Activated CD4-positive, CD25-positive, alpha-beta regulatory T cell treated with anti-CD3 and anti-CD28 coated beads, Interleukin-2, amount 50 U/mL, for 72 hours (primary cell): ENCODE results near the gene AHNAK.
"Not testable (repeated sequence)": the region's sequence is repeated elsewhere in the genome, so short reads cannot be mapped to it uniquely, and the experiment has no call there.

Experiments
- DNase-seq: peaks from one replicate; pipeline ENCODE4 v3.0.0; 2021

Gene AHNAK

DNA sequence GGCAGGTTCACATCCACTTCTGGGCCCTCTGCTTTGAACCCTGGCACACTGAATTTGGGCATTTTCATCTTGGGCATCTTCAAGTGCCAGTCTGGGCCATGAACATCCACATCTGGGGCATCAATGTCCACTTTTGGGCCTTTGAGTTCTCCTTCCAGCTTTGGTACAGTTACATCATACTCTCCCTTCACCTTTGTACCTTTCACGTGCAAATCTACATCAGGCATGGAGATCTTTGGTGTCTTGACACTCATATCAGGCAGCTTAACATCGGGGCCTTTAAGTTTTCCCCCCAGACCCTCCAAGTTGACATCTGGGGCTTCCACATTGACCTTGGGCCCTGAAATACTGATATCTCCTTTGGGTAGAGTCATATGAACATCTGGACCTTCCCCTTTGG, 14.5 kb downstream of the AHNAK start:
- DNase-seq, result no peak

DNA sequence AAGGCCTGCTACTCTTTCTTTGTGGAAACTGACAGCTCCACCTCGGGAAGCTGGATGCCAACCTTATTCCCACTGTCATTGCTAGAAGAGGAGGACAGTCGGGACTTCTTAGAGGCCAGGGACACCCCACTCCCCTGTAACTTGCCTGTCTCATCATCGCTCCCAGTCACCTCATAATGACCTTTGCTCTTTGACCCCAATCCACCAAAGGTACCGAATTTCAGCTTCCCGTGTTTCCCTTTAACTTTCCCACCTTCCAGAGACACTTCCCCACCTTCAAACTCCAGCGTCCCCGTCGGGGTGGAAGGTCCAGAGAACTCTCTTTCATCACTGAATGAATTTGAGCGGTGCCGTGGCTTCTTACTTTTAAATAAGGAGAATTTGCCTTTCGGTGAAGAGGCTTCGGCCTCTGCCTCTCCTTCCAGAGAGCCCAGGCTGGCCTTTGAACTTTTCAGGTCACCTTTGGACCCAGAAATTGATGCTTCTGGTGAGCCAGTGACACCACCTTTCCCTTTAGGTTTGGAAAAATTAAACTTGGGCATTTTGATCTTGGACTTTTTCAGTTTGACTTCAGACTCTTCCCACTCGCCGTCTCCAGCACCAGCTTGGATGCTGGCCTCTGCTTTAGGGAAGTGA, 29.8 kb downstream of the AHNAK start:
- no peak for DNase-seq

DNA sequence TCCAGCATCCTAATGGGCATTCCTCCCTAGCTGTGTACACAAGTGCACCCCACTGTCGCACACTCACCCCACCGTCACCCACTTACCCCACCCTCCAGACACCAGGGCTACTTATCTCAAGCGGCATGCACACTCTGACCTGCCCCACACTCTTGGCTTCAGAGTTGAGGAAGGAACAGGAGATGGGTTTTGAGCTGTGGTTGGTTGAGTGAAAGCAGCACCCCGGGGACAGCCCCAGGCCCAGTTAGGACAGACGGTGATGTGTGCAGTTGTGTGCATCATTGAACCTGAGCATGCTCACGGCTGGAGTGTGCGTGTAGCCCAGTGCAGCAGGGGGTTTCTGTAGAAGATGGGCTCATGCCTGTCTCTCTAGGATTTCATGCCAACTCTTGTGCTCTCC, 32.5 kb downstream of the AHNAK start:
- DNase-seq, result no peak

DNA sequence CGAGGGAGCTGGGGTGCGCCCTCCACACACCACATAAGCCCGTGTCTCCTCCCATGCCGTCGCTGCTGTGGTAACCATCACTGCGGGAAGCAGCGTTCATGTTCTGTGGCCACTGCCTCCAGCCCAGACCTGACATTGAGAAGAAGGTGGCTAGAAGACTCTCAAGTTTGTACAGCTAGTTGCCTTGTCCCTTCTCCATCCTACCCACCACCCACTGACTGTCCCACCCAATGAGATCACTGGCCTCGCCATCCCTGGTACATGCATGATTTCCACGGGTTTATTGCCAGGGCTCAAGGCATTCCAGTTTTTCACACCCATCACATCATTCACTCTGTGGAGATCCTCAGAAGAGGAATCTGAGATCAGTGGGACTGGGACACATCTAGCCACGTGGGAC, 33.0 kb downstream of the AHNAK start:
- DNase-seq, result no peak

DNA sequence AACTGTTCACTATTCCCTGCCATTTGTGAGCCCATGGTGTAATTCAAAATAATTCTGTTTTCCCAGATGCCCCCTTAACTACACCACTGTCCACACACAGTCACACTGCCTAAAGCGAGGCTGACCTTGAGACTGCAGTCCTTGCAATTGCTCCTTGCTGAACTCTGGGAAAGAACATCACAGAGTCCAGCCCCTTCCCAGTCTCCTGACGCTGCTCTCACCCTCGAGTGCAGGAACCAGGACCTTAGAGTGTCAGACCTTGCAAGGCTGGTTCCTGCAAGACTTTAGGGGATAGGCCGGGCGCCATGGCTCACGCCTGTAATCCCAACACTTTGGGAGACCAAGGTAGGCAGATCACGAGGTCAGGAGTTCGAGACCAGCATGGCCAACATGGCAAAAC, 33.6 kb downstream of the AHNAK start:
- no peak for DNase-seq

- no peak for DNase-seq
Measured at GRCh38 chr11:62508336-62509058, 38.1 kb downstream of the AHNAK start.

DNA sequence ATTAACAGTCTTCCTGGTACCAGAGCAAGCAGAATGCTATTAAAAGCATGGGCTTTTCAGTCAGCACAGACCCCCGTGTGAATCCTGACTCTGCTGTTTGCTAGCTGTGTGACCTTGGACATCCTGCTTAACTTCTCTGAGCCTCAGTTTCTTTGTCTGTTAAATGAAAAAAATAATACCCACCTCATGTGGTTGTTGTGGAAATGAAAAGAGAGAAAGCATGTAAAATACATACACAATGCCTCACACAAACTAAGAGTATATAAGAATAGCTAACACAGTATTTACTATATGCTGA, 39.5 kb downstream of the AHNAK start:
- DNase-seq, result no peak

- no peak for DNase-seq
Measured at GRCh38 chr11:62506413-62507124, 40.0 kb downstream of the AHNAK start.

GRCh38 chr11:62505440-62506091, 41.0 kb downstream of the AHNAK start:
- no peak for DNase-seq

DNA sequence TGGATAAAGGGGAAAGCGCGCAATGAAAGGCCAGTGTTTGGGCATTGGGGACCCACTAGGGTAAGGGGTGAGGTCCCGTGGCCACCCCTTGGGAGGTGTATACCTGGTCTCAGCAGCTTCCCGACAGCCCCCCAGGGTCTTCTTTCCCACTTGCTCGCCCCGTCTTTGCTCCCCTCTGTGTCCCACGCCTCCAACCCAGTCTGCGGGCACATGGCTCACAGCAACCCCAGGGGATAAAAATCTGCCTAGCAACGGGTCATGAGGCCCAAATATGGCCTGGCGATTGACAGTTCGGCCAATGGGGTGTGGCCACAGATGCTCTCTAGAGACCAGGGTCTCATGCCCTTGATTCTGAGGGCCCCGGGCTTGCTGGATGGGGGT, 41.6 kb downstream of the AHNAK start:
- DNase-seq, result no peak

DNA sequence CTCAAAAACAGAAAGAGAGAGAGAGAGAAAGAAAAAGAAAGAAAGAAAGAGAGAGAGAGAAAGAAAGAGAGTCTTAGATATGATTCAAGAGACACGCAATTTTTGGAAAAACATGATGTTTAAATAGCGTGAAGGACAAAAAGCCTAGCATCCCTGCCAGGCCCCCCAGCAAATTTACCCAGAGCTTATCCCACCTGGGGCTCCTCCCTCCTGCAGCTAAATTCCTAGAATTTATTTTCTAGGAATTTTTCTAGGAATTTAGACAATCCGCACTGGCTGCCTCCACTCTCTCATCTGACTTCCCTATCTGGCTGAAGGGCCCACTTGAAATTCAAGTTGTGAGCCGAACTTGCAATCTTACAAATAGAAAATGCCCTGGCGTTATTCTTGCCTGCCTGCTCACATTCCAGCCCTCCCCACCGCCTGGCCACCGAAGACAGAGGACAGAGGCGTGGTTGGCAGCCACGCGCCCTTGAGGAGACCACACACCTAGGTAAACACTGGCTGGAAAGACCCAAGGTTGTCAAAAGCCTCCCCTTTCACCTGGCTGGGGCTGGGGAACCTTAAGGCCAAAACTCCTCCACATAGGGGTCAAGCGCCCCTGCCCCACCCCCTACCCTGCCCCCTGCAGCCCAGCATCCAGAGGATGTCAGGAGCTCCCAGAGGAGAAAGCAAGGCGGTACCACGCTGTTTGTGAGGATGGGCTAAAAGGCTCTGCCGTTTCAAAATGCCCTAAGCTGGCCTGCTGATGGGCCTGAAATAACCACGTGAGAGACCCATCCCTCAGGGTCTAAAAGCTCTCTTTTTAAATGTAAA, 42.2 kb downstream of the AHNAK start:
- no peak for DNase-seq

DNA sequence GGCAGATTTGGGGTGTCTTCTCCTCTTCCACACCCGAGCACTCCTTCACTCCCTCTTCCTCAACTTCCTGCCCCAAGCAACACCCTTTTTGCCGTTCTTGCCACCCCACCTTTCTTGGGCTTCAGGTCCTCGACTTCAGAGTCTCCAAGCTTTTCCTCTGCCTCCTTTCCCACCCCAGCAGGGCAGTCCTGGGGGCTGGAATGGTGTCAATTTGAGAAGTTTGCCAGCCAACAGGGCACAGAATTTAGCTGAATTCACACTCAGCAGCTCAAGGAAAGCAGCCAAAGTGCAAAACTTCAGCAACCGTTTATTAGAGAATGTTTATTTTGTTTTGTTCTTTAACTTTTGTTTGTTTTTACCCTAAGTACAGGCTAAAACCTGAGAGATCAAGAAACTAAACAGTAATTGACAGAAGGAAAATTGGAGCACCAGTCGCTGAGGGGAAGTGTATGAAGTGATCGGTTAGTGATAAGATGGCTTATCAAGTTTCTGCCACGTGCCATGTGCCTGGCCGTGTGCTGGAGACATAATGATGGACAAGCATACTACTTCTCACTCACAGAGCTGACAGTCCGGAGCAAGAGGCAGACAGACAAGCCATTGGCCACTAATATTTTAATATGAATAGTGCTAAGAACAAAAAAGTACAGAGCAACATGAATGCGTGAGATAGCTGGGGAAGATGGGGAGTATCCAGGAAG, 44.4 kb downstream of the AHNAK start:
- DNase-seq, result no peak

GRCh38 chr11:62501432-62501891, 45.1 kb downstream of the AHNAK start:
- no peak for DNase-seq

- DNase-seq, result no peak
Measured at GRCh38 chr11:62500650-62501030, 46.0 kb downstream of the AHNAK start.

- no peak for DNase-seq
Measured at GRCh38 chr11:62499944-62500649, 46.5 kb downstream of the AHNAK start.

DNA sequence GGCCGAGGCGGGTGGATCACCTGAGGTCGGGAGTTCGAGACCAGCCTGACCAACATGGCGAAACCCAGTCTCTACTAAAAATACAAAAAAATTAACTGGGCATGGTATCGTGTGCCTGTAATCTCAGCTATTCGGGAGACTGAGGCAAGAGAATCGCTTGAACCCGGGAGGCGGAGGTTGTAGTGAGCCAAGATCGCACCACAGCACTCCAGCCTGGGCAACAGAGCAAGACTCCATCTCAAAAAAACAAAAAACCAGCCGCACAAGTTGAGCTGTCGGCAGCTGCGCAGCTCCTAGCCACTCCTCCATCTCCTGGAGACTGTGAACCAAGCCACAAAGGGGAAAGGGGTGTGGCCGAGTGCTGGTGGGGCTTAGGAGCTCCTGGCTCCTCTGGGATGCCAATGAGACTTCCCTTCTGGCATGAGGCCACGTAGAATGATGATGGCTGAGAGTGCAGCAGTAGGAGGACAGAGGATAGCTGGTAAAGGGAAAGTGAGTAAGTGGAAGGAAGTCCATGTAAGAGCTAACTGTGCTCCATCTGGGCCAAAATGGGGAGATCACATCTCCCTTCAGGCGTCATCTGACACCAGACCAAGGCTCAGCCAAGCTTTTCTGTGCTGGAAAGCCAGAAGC, 47.2 kb downstream of the AHNAK start:
- DNase-seq, result not testable (repeated sequence)

DNA sequence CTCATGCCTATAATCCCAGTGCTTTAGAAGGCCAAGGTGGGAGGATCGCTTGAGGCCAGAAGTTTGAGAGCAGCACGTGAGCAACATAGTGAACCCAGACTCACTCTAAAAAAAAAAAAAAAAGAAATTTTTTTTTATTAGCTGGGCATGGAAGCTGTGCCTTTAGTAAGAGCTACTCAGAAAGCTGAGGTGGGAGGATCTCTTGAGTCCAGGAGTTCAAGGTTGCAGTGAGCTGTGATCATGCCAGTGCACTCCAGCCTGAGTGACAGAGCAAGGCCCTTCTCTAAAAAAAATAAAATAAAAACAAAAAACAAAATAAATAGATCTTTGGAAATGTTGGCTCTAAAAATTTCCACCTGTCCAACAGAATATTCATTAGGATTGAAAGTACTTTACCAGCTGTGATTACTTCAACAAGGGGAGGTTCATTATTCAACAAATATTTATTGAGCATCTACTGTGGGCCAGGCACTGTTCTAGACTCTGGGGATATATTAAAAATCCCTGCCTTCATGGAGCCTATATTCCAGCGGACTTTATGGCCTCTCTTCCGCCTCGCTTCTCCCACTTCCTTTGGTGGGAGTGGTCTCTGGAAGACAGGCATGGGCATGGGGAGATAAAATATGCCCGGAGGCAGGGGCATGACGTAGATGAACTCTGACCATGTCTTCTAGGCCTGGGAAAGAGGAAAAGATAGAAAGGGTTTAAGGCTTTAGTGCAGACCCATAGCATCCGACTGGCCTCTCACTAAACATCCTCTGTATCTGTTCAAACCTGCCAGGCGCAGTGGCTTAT, 47.9 kb downstream of the AHNAK start:
- DNase-seq, result no peak

GRCh38 chr11:62498031-62498430, 48.6 kb downstream of the AHNAK start:
- no peak for DNase-seq

GRCh38 chr11:62497132-62497801, 49.3 kb downstream of the AHNAK start:
- DNase-seq, result no peak

- DNase-seq, result no peak
Measured at GRCh38 chr11:62496676-62497075, 49.9 kb downstream of the AHNAK start.
